Inflammatory macrophage treated with lipopolysaccharide for 4 hours (primary cell): ENCODE measurements around the gene CRYBG2.
A peak's percentile ranks its signal among the peaks of the same experiment; 100 is the strongest.
"Not testable (repeated sequence)": the region's sequence is repeated elsewhere in the genome, so short reads cannot be mapped to it uniquely, and the experiment has no call there.

Experiments
- DNase-seq: peaks from one replicate; pipeline ENCODE4 v3.0.0-alpha.2; 2020

CRYBG2 gene

GRCh38 chr1:26346274-26347033 lies 7.5 kb downstream of the CRYBG2 start:
- no peak for DNase-seq

- no peak for DNase-seq
Observed at GRCh38 chr1:26345718-26346117, 8.2 kb downstream of the CRYBG2 start.

GRCh38 chr1:26344147-26344920 lies 9.6 kb downstream of the CRYBG2 start:
- no peak for DNase-seq

GRCh38 chr1:26340047-26340481 lies 13.9 kb downstream of the CRYBG2 start:
- no peak for DNase-seq

- no peak for DNase-seq
Observed at GRCh38 chr1:26338670-26339069, 15.3 kb downstream of the CRYBG2 start.

GRCh38 chr1:26337625-26338024 lies 16.3 kb downstream of the CRYBG2 start:
- no peak for DNase-seq

- DNase-seq = no peak
Observed at GRCh38 chr1:26337206-26337535, 16.8 kb downstream of the CRYBG2 start.

GRCh38 chr1:26336477-26337205 lies 17.3 kb downstream of the CRYBG2 start:
- DNase-seq = no peak

GRCh38 chr1:26335774-26336476 lies 18.0 kb downstream of the CRYBG2 start:
- DNase-seq = peak; percentile 42

- DNase-seq = not testable (repeated sequence)
Observed at GRCh38 chr1:26333312-26333711, 20.6 kb downstream of the CRYBG2 start.

GRCh38 chr1:26330276-26330675 lies 23.7 kb downstream of the CRYBG2 start:
- DNase-seq = no peak

GRCh38 chr1:26329380-26329779 lies 24.6 kb downstream of the CRYBG2 start:
- not testable (repeated sequence) for DNase-seq

- no peak for DNase-seq
Observed at GRCh38 chr1:26328597-26328996, 25.3 kb downstream of the CRYBG2 start.

GRCh38 chr1:26327956-26328362 lies 26.0 kb downstream of the CRYBG2 start:
- no peak for DNase-seq

GRCh38 chr1:26324550-26324949 lies 29.4 kb downstream of the CRYBG2 start:
- no peak for DNase-seq

GRCh38 chr1:26323382-26323781 lies 30.5 kb downstream of the CRYBG2 start:
- DNase-seq = no peak

GRCh38 chr1:26322042-26322331 lies 31.9 kb downstream of the CRYBG2 start:
- no peak for DNase-seq

- peak; percentile 89 for DNase-seq
Observed at GRCh38 chr1:26321315-26322041, 32.5 kb downstream of the CRYBG2 start.

- no peak for DNase-seq
Observed at GRCh38 chr1:26320896-26321295, 33.0 kb downstream of the CRYBG2 start.

- peak; percentile 93 for DNase-seq
Observed at GRCh38 chr1:26318338-26319064, 35.4 kb downstream of the CRYBG2 start.

- DNase-seq = no peak
Observed at GRCh38 chr1:26317612-26318337, 36.2 kb downstream of the CRYBG2 start, which contains the start of gene CD52. CD52 (plus strand) TSS chr1:26317958; CDS start chr1:26318018, 60 bp downstream.
